GM12891 (cell line): ENCODE results near the gene MYBPC2.

Experiments
- PAX5 ChIP-seq: IDR thresholded peaks from 2 replicates; pipeline ENCODE4 v1.6.1; 2011; ENCODE audit warnings: low read length, moderate library complexity, mild to moderate bottlenecking; ENCODE audit not compliant: insufficient read depth, severe bottlenecking
- POLR2A ChIP-seq: IDR thresholded peaks from 2 replicates; pipeline ENCODE4 v1.6.1; 2011; ENCODE audit warnings: low read depth, low read length, control low read depth
- POLR2AphosphoS5 ChIP-seq: IDR thresholded peaks from 2 replicates; pipeline ENCODE4 v1.6.1; 2011; ENCODE audit warnings: low read depth, low read length, control low read depth
- POU2F2 ChIP-seq: IDR thresholded peaks from 2 replicates; pipeline ENCODE4 v1.6.1; 2011; ENCODE audit warnings: low read depth, mild to moderate bottlenecking, control low read depth, low read length, moderate library complexity
- SPI1 ChIP-seq: IDR thresholded peaks from 2 replicates; pipeline ENCODE4 v1.6.1; 2011; ENCODE audit warnings: low read depth, low read length, control low read depth
- TAF1 ChIP-seq: IDR thresholded peaks from 2 replicates; pipeline ENCODE4 v1.6.1; 2011; ENCODE audit warnings: low read depth, low read length, control low read depth

DNA sequence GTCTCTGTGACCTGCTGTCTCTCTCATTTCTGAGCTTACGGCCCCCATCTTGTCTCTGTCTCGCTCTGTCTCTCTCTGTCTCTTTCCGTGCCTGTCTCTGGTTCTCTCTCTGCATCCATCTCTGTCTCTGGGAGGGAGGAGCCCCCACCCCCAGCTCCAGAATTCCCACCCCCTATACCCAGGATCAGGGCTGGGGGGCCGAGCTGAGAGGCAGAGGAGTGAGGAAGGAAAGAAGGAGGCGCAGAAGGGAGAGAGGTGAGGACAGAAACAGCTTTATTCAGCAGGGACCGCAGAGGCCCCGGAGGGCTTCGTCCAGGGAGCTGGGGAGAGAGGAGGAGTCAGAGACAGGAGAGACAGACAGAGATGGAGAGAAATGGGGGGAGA lies 64.3 kb downstream of the MYBPC2 start:
- no peak for TF ChIP-seq POLR2A
- TF ChIP-seq POLR2AphosphoS5 = no peak
- no peak for TF ChIP-seq SPI1
- TF ChIP-seq PAX5 = no peak
- TF ChIP-seq TAF1 = no peak
- TF ChIP-seq POU2F2 = no peak
